GM21723 (cell line): ENCODE measurements around the gene YDJC.
"Not testable (repeated sequence)": the region's sequence is repeated elsewhere in the genome, so short reads cannot be mapped to it uniquely, and the experiment has no call there.

Experiments
- ATAC-seq: cut with Tn5 transposase; IDR thresholded peaks from one replicate; pipeline ENCODE4 v1.9.1; 2021; ENCODE audit warnings: mild to moderate bottlenecking, moderate library complexity; ENCODE audit not compliant: unreplicated experiment

The YDJC gene

DNA sequence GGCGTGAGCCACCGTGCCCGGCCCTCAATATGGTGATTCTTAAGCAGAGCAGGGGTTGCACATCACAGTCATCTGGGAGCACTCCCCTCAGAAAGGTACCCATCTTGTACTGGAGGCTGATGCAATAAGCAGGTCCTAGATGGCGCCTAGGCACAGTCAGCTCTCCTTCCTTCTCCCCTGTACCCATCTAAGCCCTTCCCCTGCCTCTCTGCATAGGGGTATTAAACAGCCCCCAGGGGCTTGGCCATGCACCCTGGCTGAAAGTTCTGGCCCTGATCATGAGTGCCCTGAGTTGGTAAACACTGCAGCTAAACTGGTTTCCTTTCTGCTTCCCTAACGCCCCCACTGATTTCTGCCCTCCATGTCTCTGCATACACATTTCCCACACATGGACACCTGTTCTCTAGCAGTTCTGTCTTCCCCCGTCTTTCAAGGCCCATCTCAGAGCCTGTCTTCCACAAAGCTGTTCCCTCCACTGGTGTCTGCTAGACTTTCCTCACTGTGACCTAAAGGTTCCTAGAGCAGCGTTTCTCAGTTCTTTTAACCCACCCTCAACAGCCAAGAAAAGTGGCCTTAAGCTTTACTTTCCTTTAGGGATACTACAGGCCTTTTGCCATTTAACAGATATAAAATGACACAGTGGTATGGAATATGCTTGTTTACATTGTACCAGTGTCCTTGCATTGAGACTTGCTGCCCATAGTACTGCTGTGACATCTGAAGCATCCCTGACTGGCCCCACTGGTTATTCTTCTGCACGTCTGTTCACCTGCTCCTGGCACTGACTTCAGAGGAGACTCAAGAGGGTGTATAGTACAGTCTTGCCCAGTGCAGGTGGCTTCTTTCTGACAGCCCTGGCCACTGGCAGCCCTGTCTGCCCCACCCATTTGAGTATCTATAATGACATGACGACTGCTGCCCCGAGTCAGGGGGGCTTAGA lies 46.8 kb downstream of the YDJC start:
- ATAC-seq = no peak

DNA sequence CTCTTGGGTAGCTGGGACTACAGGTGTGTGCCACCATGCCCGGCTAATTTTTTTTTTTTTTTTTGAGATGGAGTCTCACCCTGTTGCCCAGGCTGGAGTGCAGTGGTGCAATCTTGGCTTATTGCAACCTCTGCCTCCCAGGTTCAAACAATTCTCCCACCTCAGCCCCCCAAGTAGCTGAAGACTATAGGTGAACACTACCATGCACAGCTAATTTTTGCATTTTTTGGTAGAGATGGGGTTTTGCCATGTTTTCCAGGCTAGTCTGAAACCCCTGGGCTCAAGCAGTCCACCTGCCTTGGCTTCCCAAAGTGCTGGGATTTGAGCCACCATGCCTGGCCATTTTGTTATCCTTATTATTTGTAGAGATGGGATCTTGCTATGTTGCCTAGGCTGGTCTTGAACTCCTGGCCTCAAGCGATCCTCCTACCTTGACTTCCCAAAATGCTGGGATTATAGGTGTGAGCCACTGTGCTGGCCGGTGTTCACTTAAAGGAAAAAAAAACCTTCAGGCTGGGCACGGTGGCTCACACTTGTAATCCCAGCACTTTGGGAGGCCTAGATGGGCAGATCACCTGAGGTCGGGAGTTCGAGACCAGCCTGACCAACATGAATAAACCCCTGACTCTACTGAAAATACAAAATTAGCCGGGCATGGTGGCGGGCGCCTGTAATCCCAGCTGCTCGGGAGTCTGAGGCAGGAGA lies 48.7 kb downstream of the YDJC start:
- ATAC-seq = not testable (repeated sequence)

DNA sequence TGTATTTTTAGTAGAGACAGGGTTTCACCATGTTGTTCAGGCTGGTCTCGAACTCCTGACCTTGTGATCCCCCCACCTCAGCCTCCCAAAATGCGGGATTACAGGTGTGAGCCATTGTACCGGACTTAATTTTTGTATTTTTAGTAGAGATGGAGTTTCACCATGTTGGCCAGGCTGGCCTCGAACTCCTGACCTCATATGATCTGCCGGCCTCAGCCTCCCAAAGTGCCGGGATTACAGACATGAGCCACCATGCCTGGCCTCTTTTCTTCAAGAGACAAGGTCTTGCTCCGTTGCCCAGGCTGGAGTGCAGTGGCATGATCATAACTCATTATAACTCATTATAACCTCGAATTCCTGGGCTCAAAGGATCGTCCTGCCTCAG lies 49.2 kb downstream of the YDJC start:
- ATAC-seq = not testable (repeated sequence)

DNA sequence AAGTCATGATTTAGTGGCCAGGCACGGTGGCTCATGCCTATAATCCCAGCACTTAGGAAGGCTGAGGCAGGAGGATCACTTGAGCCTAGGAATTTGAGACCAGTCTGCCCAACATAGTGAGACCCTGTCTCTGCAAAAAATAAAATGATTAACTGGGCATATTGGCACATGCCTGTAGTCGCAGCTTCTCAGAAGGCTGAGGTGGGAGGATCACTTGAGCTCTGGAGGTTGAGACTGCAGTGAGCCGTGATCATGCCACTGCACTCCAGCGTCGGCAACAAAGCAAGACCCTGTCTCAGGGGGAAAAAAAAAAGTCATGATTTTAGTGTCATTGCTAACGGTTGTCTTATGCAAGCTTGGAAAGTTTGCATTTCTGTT lies 50.4 kb downstream of the YDJC start:
- no peak for ATAC-seq
